Neuron (in vitro differentiated cells): ENCODE results near the gene PLA2G6.

Source experiments
- H2AFZ ChIP-seq: one replicate; pipeline ENCODE4 v1.6.1; 2013; ENCODE audit warnings: low read depth, mild to moderate bottlenecking, inconsistent platforms, low read length, moderate library complexity
- H3K27me3 ChIP-seq: one replicate; pipeline ENCODE4 v1.6.1; 2013; ENCODE audit warnings: low read length; ENCODE audit not compliant: insufficient read depth
- H3K36me3 ChIP-seq: one replicate; pipeline ENCODE4 v1.6.1; 2013; ENCODE audit warnings: low read length; ENCODE audit not compliant: insufficient read depth
- H3K4me1 ChIP-seq: one replicate; pipeline ENCODE4 v1.6.1; 2013; ENCODE audit warnings: low read length; ENCODE audit not compliant: insufficient read depth
- H3K4me3 ChIP-seq: 2 replicates; pipeline ENCODE4 v1.5.1; 2013; ENCODE audit warnings: mild to moderate bottlenecking, low read length, moderate library complexity
- H3K9me3 ChIP-seq: one replicate; pipeline ENCODE4 v1.6.1; 2013; ENCODE audit warnings: low read length

The PLA2G6 gene

DNA sequence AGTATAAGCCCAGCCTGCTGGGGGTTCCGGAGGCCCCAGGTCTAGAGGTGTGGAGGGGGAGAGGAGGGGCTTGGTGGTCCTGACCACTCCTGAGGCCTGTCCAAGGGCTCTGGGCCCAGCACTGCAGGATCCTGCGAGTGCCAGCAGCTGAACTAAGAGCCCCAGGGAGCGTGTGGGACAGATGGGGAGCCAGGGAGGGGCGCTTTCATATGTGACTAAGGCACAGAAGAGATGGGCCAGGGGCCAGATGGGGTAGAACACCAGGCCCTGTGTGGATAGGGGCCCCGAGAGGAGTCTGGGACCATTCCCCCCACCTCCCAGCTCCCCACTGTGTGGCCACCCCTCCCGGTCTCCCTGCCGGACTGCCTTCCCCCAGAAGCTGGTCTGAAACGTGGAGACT, 38.5 kb upstream of the PLA2G6 start:
- Histone ChIP-seq H3K36me3 (peaks cover 26% of the 10 kb centered on the region), H3K27me3 (no peaks in the 10 kb centered on the region), H3K9me3 (no peaks in the 10 kb centered on the region), H2AFZ (no peak overlapping the region), H3K4me3 (no peak overlapping the region), H3K4me1 (peaks cover 10% of the 10 kb centered on the region)

DNA sequence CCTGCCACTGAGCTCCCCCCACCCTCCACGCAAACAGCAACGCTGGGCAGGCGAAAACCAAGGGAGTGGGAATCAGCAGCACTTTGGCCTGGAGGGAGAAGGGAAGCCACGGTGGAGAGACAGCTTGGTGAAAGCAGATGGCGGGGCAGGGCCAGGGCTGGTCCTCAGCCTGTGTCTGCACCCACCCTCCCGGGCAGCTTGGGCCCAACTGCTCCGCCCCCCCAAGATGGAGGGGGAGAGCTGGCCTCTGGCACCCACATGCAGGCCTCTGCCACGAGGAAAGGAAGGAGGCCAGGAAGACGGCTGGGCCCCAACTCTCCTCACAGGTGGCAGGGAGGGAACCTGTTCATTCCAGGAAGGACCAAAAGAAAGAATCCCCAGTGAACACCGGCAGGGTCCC, 38.0 kb upstream of the PLA2G6 start:
- Histone ChIP-seq H2AFZ (no peak overlapping the region), H3K36me3 (peaks cover 21% of the 10 kb centered on the region), H3K4me1 (peaks cover 10% of the 10 kb centered on the region), H3K27me3 (no peaks in the 10 kb centered on the region), H3K9me3 (no peaks in the 10 kb centered on the region), H3K4me3 (no peak overlapping the region)

GRCh38 chr22:38218661-38219622, 37.3 kb upstream of the PLA2G6 start:
- Histone ChIP-seq H3K9me3 (no peaks in the 10 kb centered on the region), H2AFZ (no peak overlapping the region), H3K36me3 (peaks cover 17% of the 10 kb centered on the region), H3K4me1 (peaks cover 10% of the 10 kb centered on the region), H3K27me3 (no peaks in the 10 kb centered on the region), H3K4me3 (no peak overlapping the region)

GRCh38 chr22:38215156-38216038, 33.8 kb upstream of the PLA2G6 start:
- Histone ChIP-seq H3K27me3 (no peaks in the 10 kb centered on the region), H3K36me3 (peaks cover 3% of the 10 kb centered on the region), H3K4me1 (peaks cover 10% of the 10 kb centered on the region), H2AFZ (no peak overlapping the region), H3K9me3 (no peaks in the 10 kb centered on the region), H3K4me3 (no peak overlapping the region)

- Histone ChIP-seq H3K4me1 (peaks cover 10% of the 10 kb centered on the region), H3K9me3 (no peaks in the 10 kb centered on the region), H2AFZ (no peak overlapping the region), H3K4me3 (no peak overlapping the region), H3K27me3 (no peaks in the 10 kb centered on the region), H3K36me3 (peaks cover 3% of the 10 kb centered on the region)
Observed at GRCh38 chr22:38214302-38215056, 32.8 kb upstream of the PLA2G6 start.

- Histone ChIP-seq H2AFZ (no peak overlapping the region), H3K9me3 (no peaks in the 10 kb centered on the region), H3K27me3 (no peaks in the 10 kb centered on the region), H3K36me3 (peaks cover 3% of the 10 kb centered on the region), H3K4me3 (no peak overlapping the region), H3K4me1 (peaks cover 8% of the 10 kb centered on the region)
Observed at GRCh38 chr22:38213990-38214301, 32.3 kb upstream of the PLA2G6 start.

DNA sequence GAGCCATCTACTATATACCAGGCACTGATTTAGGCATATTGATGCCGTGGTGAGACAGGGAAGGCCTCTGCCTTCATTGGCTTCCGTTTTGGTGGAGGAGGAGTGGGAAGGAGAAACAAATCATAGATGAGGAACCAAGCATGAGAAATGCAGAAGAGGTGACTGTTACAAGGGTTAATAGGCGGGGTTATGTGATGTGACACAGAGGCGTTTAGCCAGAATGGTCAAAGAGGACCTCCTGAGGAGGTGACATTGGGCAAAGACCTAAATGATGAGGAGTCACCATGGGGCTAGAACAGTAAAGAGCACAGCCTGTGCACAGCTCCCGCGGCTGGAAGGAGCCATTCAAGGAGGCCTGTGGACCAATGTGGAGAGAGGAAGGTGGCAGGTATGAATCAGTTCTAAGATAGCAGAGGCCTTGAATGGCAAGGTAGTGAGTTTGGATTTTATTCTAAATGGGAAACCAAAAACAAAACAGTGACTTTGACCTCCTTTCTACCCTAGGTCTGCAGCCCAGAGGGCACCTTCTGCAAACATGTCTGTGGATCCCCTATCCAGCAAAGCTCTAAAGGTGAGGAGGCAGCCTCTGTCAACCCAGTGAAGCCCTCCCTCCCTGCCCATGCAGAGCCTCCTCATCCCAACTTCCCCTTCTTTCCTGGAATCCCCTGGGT, 31.8 kb upstream of the PLA2G6 start:
- H3K4me3 ChIP-seq: no peak overlapping the region
- peaks cover 3% of the 10 kb centered on the region for H3K36me3 ChIP-seq
- H3K27me3 ChIP-seq: no peaks in the 10 kb centered on the region
- H3K9me3 ChIP-seq: no peaks in the 10 kb centered on the region
- peaks cover 3% of the 10 kb centered on the region for H3K4me1 ChIP-seq
- no peak overlapping the region for H2AFZ ChIP-seq

- H3K27me3 ChIP-seq: no peaks in the 10 kb centered on the region
- H3K4me3 ChIP-seq: no peak overlapping the region
- H3K36me3 ChIP-seq: peaks cover 3% of the 10 kb centered on the region
- no peaks in the 10 kb centered on the region for H3K9me3 ChIP-seq
- no peaks in the 10 kb centered on the region for H3K4me1 ChIP-seq
- no peak overlapping the region for H2AFZ ChIP-seq
Observed at GRCh38 chr22:38212442-38212841, 30.8 kb upstream of the PLA2G6 start.

DNA sequence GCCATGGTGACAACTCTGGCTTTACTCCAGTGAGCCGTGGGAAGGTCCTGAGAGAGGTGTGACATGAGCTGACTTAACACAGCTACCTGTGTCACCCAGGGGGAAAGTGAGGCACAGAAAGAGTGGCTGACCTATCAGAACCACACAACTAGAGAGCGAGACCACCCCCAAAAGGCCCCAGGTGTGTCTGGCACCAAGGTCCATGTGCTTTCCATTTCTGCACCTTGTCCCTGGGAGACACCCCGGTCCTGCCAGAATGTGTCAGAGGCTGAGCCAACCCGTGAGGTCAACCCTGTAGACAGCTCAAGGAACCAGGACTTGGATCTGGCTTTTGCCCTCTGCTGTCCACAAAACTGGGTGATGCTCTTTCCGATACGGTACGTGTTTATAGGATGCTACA, 29.9 kb upstream of the PLA2G6 start:
- Histone ChIP-seq H2AFZ (no peak overlapping the region), H3K27me3 (no peaks in the 10 kb centered on the region), H3K9me3 (no peaks in the 10 kb centered on the region), H3K4me1 (no peaks in the 10 kb centered on the region), H3K36me3 (peaks cover 3% of the 10 kb centered on the region), H3K4me3 (no peak overlapping the region)

DNA sequence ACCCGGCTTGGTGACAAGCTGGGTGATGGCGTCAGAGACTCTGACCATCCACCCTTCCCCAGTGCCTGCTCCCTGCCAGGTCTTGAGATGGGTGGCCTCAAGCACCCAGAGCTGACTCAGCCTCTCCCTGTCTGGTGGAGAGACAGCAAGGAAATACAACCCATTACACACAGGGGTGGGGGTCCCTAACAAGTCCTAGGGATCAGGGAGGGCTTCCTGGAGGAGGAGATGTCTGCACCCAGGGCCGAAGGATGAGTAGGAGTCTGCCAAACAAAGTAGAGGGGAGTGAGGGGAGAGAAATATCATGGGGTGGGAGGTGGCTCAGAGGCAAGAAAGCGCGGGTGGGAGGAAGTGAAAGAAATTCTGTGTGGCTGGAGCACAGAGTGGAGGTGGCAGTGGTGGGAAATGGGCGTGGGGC, 26.9 kb upstream of the PLA2G6 start:
- no peaks in the 10 kb centered on the region for H3K36me3 ChIP-seq
- no peak overlapping the region for H2AFZ ChIP-seq
- H3K4me3 ChIP-seq: no peak overlapping the region
- H3K27me3 ChIP-seq: no peaks in the 10 kb centered on the region
- peaks cover 1% of the 10 kb centered on the region for H3K4me1 ChIP-seq
- H3K9me3 ChIP-seq: no peaks in the 10 kb centered on the region

- H3K27me3 ChIP-seq: no peaks in the 10 kb centered on the region
- H3K4me1 ChIP-seq: peaks cover 6% of the 10 kb centered on the region
- no peaks in the 10 kb centered on the region for H3K36me3 ChIP-seq
- H3K9me3 ChIP-seq: no peaks in the 10 kb centered on the region
- no peak overlapping the region for H3K4me3 ChIP-seq
- H2AFZ ChIP-seq: no peak overlapping the region
Observed at GRCh38 chr22:38207898-38208432, 26.3 kb upstream of the PLA2G6 start.
